Endothelial cell of umbilical vein (primary cell): ENCODE results near the gene MAST4. TPM values are rescaled to one million over a fixed set of nuclear protein-coding genes. Genes with fewer than 3 reads are reported as not detected.

Source experiments
- BruUV-seq: library from RNA; stranded (reverse); fragments of 400-500 nt; replicated peaks from 2 replicates; lab custom pipeline; 2021; lab: Mats Ljungman, UMichigan
- CTCF ChIA-PET: fragments of 300-600, 350-600 bp; sonication (Branson Sonifier 250); formaldehyde crosslinking; loops from one replicate; lab custom pipeline; 2021; ENCODE audit warnings: antibody characterized with exemption, inconsistent platforms; lab: Charles Lee
- POLR2A ChIA-PET: fragments of 300-600, 350-600 bp; sonication (Branson Sonifier 250); formaldehyde crosslinking; loops from one replicate; lab custom pipeline; 2021; ENCODE audit warnings: antibody characterized with exemption, inconsistent platforms; lab: Charles Lee
- DNase-seq: peaks from one replicate; pipeline ENCODE4 v3.0.0-alpha.2; 2011; ENCODE audit warnings: low read depth, low spot score
- FAIRE-seq: peaks from 2 replicates; lab custom pipeline; 2011; peaks lifted over from hg19 to GRCh38; lab: Jason Lieb, UNC
- H2AFZ ChIP-seq: 2 replicates; pipeline ENCODE4 v1.6.0; 2012; ENCODE audit warnings: low read depth, low read length, control low read depth, inconsistent platforms
- H3K27ac ChIP-seq: 2 replicates; pipeline ENCODE4 v1.5.1; 2011; ENCODE audit warnings: low read depth, mild to moderate bottlenecking, control low read depth, low read length, moderate library complexity; ENCODE audit not compliant: insufficient read depth
- H3K27me3 ChIP-seq, 2 experiments: 2 replicates each; pipeline versions ENCODE4 v1.6.0 to v1.6.1; 2011; ENCODE audit warnings: low read length in 2 of 2, mixed read lengths in 1 of 2; ENCODE audit not compliant: control insufficient read depth in 2 of 2, insufficient read depth in 2 of 2
- H3K36me3 ChIP-seq, 2 experiments: 2 replicates in 1 of 2; 3 replicates in 1 of 2; pipeline ENCODE4 v1.5.1; 2011; ENCODE audit warnings: low read length in 2 of 2, mild to moderate bottlenecking in 1 of 2, moderate library complexity in 1 of 2; ENCODE audit not compliant: control insufficient read depth in 2 of 2, insufficient read depth in 2 of 2; ENCODE audit errors: extremely low read depth in 1 of 2
- H3K4me1 ChIP-seq: 3 replicates; pipeline ENCODE4 v1.5.1; 2011; ENCODE audit warnings: mild to moderate bottlenecking, low read length; ENCODE audit not compliant: control insufficient read depth, insufficient read depth; ENCODE audit errors: extremely low read depth
- H3K4me2 ChIP-seq: 2 replicates; pipeline ENCODE4 v1.6.1; 2011; ENCODE audit warnings: low read length, control low read depth, mixed read lengths; ENCODE audit not compliant: insufficient read depth
- H3K4me3 ChIP-seq, 3 experiments: fragments of 200-600 bp in 1 of 3; sonication (generic), shearing (Covaris generic) in 1 of 3; replicated peaks in 1 of 3; 2 replicates each; pipeline ENCODE4 v1.5.1; 2011 to 2016; ENCODE audit warnings: control low read depth in 3 of 3, low read length in 3 of 3, mild to moderate bottlenecking in 2 of 3, inconsistent platforms in 1 of 3, low read depth in 1 of 3, moderate library complexity in 1 of 3; ENCODE audit not compliant: insufficient read depth in 1 of 3
- H3K79me2 ChIP-seq: 2 replicates; pipeline ENCODE4 v1.6.0; 2012; ENCODE audit warnings: low read length, inconsistent platforms; ENCODE audit not compliant: control insufficient read depth, insufficient read depth
- H3K9ac ChIP-seq: replicated peaks from 2 replicates; pipeline ENCODE3; 2011; ENCODE audit warnings: low read length, control low read depth; ENCODE audit not compliant: insufficient read depth; ENCODE audit errors: extremely low read depth
- H3K9me1 ChIP-seq: replicated peaks from 3 replicates; pipeline ENCODE4 v1.6.0; 2011; ENCODE audit warnings: mild to moderate bottlenecking, low read length; ENCODE audit not compliant: control insufficient read depth, insufficient read depth; ENCODE audit errors: extremely low read depth
- H3K9me3 ChIP-seq: replicated peaks from 2 replicates; pipeline ENCODE4 v1.5.1; 2012; ENCODE audit warnings: low read length, inconsistent platforms; ENCODE audit not compliant: control insufficient read depth, insufficient read depth
- H4K20me1 ChIP-seq: replicated peaks from 2 replicates; pipeline ENCODE3; 2011; ENCODE audit warnings: mild to moderate bottlenecking, low read length; ENCODE audit not compliant: control insufficient read depth, insufficient read depth; ENCODE audit errors: extremely low read depth
- CTCF ChIP-seq, 2 donors: IDR thresholded peaks; 1 replicate in 1 of 2; 2 replicates in 1 of 2; pipeline ENCODE4 v1.5.1; 2011; ENCODE audit warnings: low read length in 2 of 2, mild to moderate bottlenecking in 2 of 2, moderate library complexity in 2 of 2, control low read depth in 1 of 2, inconsistent platforms in 1 of 2, low read depth in 1 of 2; ENCODE audit not compliant: insufficient read depth in 1 of 2; ENCODE audit errors: extremely low read depth in 1 of 2
- EZH2 ChIP-seq: IDR thresholded peaks from 2 replicates; pipeline ENCODE4 v1.6.1; 2012; ENCODE audit warnings: borderline replicate concordance, low read depth, mild to moderate bottlenecking, moderate library complexity, low read length, inconsistent platforms; ENCODE audit not compliant: severe bottlenecking
- FOS ChIP-seq: IDR thresholded peaks from 2 replicates; pipeline ENCODE4 v1.6.1; 2011; ENCODE audit warnings: mild to moderate bottlenecking, low read length, moderate library complexity, borderline replicate concordance; ENCODE audit not compliant: insufficient read depth
- GATA2 ChIP-seq: IDR thresholded peaks from 2 replicates; pipeline ENCODE4 v1.7.0; 2011; ENCODE audit warnings: low read depth, mild to moderate bottlenecking, moderate library complexity, mixed read lengths, low read length; ENCODE audit not compliant: insufficient read length, insufficient read depth
- JUN ChIP-seq: IDR thresholded peaks from 2 replicates; pipeline ENCODE4 v1.6.1; 2011; ENCODE audit warnings: borderline replicate concordance, low read depth; ENCODE audit not compliant: insufficient read length, insufficient read depth
- MAX ChIP-seq: IDR thresholded peaks from 2 replicates; pipeline ENCODE4 v1.6.1; 2011; ENCODE audit not compliant: insufficient read depth, insufficient read length
- MYC ChIP-seq: IDR thresholded peaks from one replicate; pipeline ENCODE4 v1.6.1; 2011; ENCODE audit warnings: mild to moderate bottlenecking, low read depth, low read length
- POLR2A ChIP-seq: IDR thresholded peaks from 2 replicates; pipeline ENCODE4 v1.6.1; 2012; ENCODE audit warnings: low read depth, mild to moderate bottlenecking, control low read depth, low read length
- POLR2AphosphoS5 ChIP-seq: IDR thresholded peaks from 2 replicates; pipeline ENCODE4 v1.6.1; 2012; ENCODE audit warnings: low read depth, mild to moderate bottlenecking, control low read depth, low read length, moderate library complexity; ENCODE audit not compliant: insufficient read depth
- dilution Hi-C: fragments of 300-500 bp; cut with MboI; formaldehyde crosslinking; loops from one replicate; pipeline ENCODE4 v1.15.0; 2019; ENCODE audit warnings: low sequenced_read_pairs; ENCODE audit not compliant: extremely low pct_ligation_motif_present
- intact Hi-C: fragments of 100-400 bp; cut with micrococcal nuclease; formaldehyde crosslinking; loops from one replicate; pipeline ENCODE4 v1.10.0; 2022
- polyA plus RNA-seq, 4 experiments: library from polyadenylated mRNA; depleted of rRNA in 3 of 4; stranded (reverse) in 3 of 4; unstranded in 1 of 4; fragments of >200 nt; gene quantifications; 2 replicates each; pipeline versions ENCODE4 v1.2.1 to v1.2.3, GENCODE V29; 2011 to 2012; ENCODE audit warnings: missing spikeins in 1 of 4
- total RNA-seq: library from RNA; stranded (reverse); gene quantifications from 2 replicates; pipeline ENCODE4 v1.2.3, GENCODE V29; 2021

MAST4 gene
- total and polyA plus RNA-seq, 2 donors (not counting 3 experiments of a cell fraction or from before 2014, with no cell fraction given) = 40.2 to 116 TPM

- no peak overlapping the region for H3K4me2 ChIP-seq
- no peak overlapping the region for H3K4me3 ChIP-seq
- H4K20me1 ChIP-seq = no peaks in the 10 kb centered on the region
- DNase-seq (no peak), FAIRE-seq (no peak)
- H3K36me3 ChIP-seq = peaks cover 31 to 44% of the 10 kb centered on the region in 2 experiments
- intact Hi-C loops = no loop called here
- no peaks in the 10 kb centered on the region for H3K79me2 ChIP-seq
- H3K4me1 ChIP-seq = no peaks in the 10 kb centered on the region
- ChIA-PET CTCF (no interaction called here), POLR2A (no interaction called here)
- no peak overlapping the region for H3K27ac ChIP-seq
- H3K9me3 ChIP-seq = no peaks in the 10 kb centered on the region
- no peak overlapping the region for H3K9ac ChIP-seq
- BruUV-seq = no TSS peak
- no peak for TF ChIP-seq JUN
- no peak for TF ChIP-seq GATA2
- no peak for TF ChIP-seq MYC
- TF ChIP-seq EZH2 = no peak
- TF ChIP-seq POLR2AphosphoS5 = no peak
- TF ChIP-seq MAX = no peak
- TF ChIP-seq FOS = no peak
- no peak for TF ChIP-seq CTCF (IDR thresholded peaks at IDR 0.05; ENCODE audit: extremely low read depth in 1 of 2, insufficient read depth in 1 of 2, low read depth in 1 of 2, low read length in 2 of 2)
- TF ChIP-seq POLR2A = no peak
- H3K27me3 ChIP-seq = no peaks in the 10 kb centered on the region
- dilution Hi-C loops = no loop called here
- no peak overlapping the region for H2AFZ ChIP-seq
- H3K9me1 ChIP-seq = no peaks in the 10 kb centered on the region
These were observed 547.4 kb downstream of the MAST4 start for GRCh38 chr5:67143549-67143948.
